GM19351 (cell line): Measurements from ENCODE around the gene UGT1A10.
A peak's percentile ranks its signal among the peaks of the same experiment; 100 is the strongest.

Source experiments
- ATAC-seq: cut with Tn5 transposase; IDR thresholded peaks from one replicate; pipeline ENCODE4 v1.9.1; 2021; ENCODE audit warnings: mild to moderate bottlenecking, moderate library complexity; ENCODE audit not compliant: unreplicated experiment

Gene UGT1A10

GRCh38 chr2:233801357-233802131 is 165.3 kb downstream of the UGT1A10 start:
- peak; percentile 82 for ATAC-seq

GRCh38 chr2:233802132-233802815 is 166.0 kb downstream of the UGT1A10 start:
- no peak for ATAC-seq

- ATAC-seq = no peak
Observed at GRCh38 chr2:233803292-233803911, 167.2 kb downstream of the UGT1A10 start.

- ATAC-seq = no peak
Observed at GRCh38 chr2:233803994-233804393, 167.7 kb downstream of the UGT1A10 start.

GRCh38 chr2:233807215-233807865 is 171.1 kb downstream of the UGT1A10 start:
- ATAC-seq = no peak

GRCh38 chr2:233807966-233808935 is 172.0 kb downstream of the UGT1A10 start:
- no peak for ATAC-seq

- no peak for ATAC-seq
Observed at GRCh38 chr2:233810385-233810784, 174.1 kb downstream of the UGT1A10 start.

- ATAC-seq = no peak
Observed at GRCh38 chr2:233811087-233811486, 174.8 kb downstream of the UGT1A10 start.

GRCh38 chr2:233811732-233812131 is 175.5 kb downstream of the UGT1A10 start:
- ATAC-seq = no peak

GRCh38 chr2:233813236-233814055 is 177.2 kb downstream of the UGT1A10 start:
- ATAC-seq = no peak

GRCh38 chr2:233814056-233814835 is 178.0 kb downstream of the UGT1A10 start:
- peak; percentile 44 for ATAC-seq

- no peak for ATAC-seq
Observed at GRCh38 chr2:233815861-233816260, 179.6 kb downstream of the UGT1A10 start.

- ATAC-seq = no peak
Observed at GRCh38 chr2:233816334-233816733, 180.1 kb downstream of the UGT1A10 start.

GRCh38 chr2:233816771-233817170 is 180.5 kb downstream of the UGT1A10 start:
- ATAC-seq = no peak

- no peak for ATAC-seq
Observed at GRCh38 chr2:233817361-233817911, 181.2 kb downstream of the UGT1A10 start.

- ATAC-seq = no peak
Observed at GRCh38 chr2:233817995-233818638, 181.9 kb downstream of the UGT1A10 start.

- ATAC-seq = no peak
Observed at GRCh38 chr2:233818639-233819621, 182.7 kb downstream of the UGT1A10 start.
